Cerebellar cortex (tissue), 1 donor: Measurements from ENCODE around the gene PALD1.

ENCODE experiments used
- DNase-seq: peaks from one replicate; pipeline ENCODE4 v3.0.0-alpha.2; 2015; ENCODE audit warnings: low spot score

Gene PALD1

GRCh38 chr10:70478191-70479164, at the start of gene PALD1:
Gene PALD1 (plus strand): TSS chr10:70478767. CDS start chr10:70525952, 47,185 bp downstream.
- peak; percentile 38 for DNase-seq

- DNase-seq = peak; percentile 54
Observed at GRCh38 chr10:70430493-70431445, 47.8 kb upstream of the PALD1 start.

- DNase-seq = no peak
Observed at GRCh38 chr10:70432101-70432500, 46.5 kb upstream of the PALD1 start.

- no peak for DNase-seq
Observed at GRCh38 chr10:70432561-70433263, 45.9 kb upstream of the PALD1 start.

GRCh38 chr10:70433581-70434280, 44.8 kb upstream of the PALD1 start:
- DNase-seq = no peak

- DNase-seq = no peak
Observed at GRCh38 chr10:70435241-70436085, 43.1 kb upstream of the PALD1 start.

- DNase-seq = no peak
Observed at GRCh38 chr10:70437721-70438120, 40.8 kb upstream of the PALD1 start.

GRCh38 chr10:70440296-70441160, 38.0 kb upstream of the PALD1 start:
- DNase-seq = no peak

- DNase-seq = no peak
Observed at GRCh38 chr10:70441161-70441894, 37.2 kb upstream of the PALD1 start, which contains the start of gene NODAL. Gene NODAL (minus strand): TSS chr10:70441681. CDS start chr10:70441667, 14 bp downstream.

- DNase-seq = no peak
Observed at GRCh38 chr10:70441895-70442309, 36.7 kb upstream of the PALD1 start.

- no peak for DNase-seq
Observed at GRCh38 chr10:70442332-70442988, 36.1 kb upstream of the PALD1 start.

GRCh38 chr10:70444744-70445143, 33.8 kb upstream of the PALD1 start:
- DNase-seq = no peak

GRCh38 chr10:70445718-70446657, 32.6 kb upstream of the PALD1 start:
- no peak for DNase-seq

- DNase-seq = no peak
Observed at GRCh38 chr10:70448236-70448635, 30.3 kb upstream of the PALD1 start.

- no peak for DNase-seq
Observed at GRCh38 chr10:70455213-70455630, 23.3 kb upstream of the PALD1 start.

GRCh38 chr10:70456164-70456563, 22.4 kb upstream of the PALD1 start:
- no peak for DNase-seq
